C4-2B (cell line): ENCODE results near the gene CLCA1.

ENCODE experiments used
- ZFX ChIP-seq: fragments of 450-650 bp; IDR thresholded peaks from 2 replicates; pipeline ENCODE4 v1.6.1; 2017
- TF ChIP-seq, protein P1 (sequence below): fragments of 450-650 bp; conservative IDR thresholded peaks from 2 replicates; pipeline ENCODE4 v1.5.1; 2017; ENCODE audit warnings: mild to moderate bottlenecking

DNA sequence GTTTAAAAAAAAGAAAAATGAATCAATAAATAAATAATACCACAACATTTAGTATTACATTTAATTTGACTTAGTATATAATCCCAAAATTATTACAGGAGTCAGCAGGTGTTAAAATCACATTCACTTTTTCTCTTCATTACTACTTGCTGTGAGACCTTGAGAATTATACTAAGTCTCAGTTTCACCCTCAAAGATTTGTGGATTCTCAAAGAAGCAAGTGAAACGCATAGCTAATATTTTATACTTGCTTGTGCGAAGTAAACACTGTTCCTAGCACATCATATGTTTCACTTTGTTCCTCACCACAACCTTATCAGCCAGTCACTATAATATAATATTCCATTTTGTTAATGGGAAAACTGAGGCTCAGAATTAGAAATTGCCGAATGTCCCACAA is 4.0 kb downstream of the CLCA1 start:
- TF ChIP-seq, protein P1, sequence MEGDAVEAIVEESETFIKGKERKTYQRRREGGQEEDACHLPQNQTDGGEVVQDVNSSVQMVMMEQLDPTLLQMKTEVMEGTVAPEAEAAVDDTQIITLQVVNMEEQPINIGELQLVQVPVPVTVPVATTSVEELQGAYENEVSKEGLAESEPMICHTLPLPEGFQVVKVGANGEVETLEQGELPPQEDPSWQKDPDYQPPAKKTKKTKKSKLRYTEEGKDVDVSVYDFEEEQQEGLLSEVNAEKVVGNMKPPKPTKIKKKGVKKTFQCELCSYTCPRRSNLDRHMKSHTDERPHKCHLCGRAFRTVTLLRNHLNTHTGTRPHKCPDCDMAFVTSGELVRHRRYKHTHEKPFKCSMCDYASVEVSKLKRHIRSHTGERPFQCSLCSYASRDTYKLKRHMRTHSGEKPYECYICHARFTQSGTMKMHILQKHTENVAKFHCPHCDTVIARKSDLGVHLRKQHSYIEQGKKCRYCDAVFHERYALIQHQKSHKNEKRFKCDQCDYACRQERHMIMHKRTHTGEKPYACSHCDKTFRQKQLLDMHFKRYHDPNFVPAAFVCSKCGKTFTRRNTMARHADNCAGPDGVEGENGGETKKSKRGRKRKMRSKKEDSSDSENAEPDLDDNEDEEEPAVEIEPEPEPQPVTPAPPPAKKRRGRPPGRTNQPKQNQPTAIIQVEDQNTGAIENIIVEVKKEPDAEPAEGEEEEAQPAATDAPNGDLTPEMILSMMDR: no peak
- TF ChIP-seq ZFX: no peak
